Ovary (tissue), 9 donors: ENCODE results near the gene GLB1L3. TPM values are rescaled to one million over a fixed set of nuclear protein-coding genes. Genes with fewer than 3 reads are reported as not detected.

ENCODE experiments used
- DNase-seq, 5 donors: peaks; one replicate each; pipeline ENCODE4 v3.0.0-alpha.2; 2019 to 2020
- H3K27ac ChIP-seq, 2 donors: fragments of 200-600 bp; one replicate each; pipeline versions ENCODE4 v1.5.1 to v1.8.0; 2019 to 2022
- H3K27me3 ChIP-seq: fragments of 200-600 bp; one replicate; pipeline ENCODE4 v1.8.0; 2022
- H3K36me3 ChIP-seq: fragments of 200-600 bp; sonication (generic); one replicate; pipeline ENCODE4 v1.5.1; 2019
- H3K4me1 ChIP-seq: one replicate; pipeline ENCODE4 v1.8.1; 2013; ENCODE audit warnings: mild to moderate bottlenecking, moderate library complexity; ENCODE audit not compliant: insufficient read depth
- H3K4me3 ChIP-seq: fragments of 200-600 bp; sonication (generic); one replicate; pipeline ENCODE4 v1.5.1; 2017
- H3K9me3 ChIP-seq, 2 donors: fragments of 200-600 bp in 1 of 2; sonication (generic) in 1 of 2; one replicate each; pipeline versions ENCODE4 v1.5.1 to v1.8.1; 2013 to 2019; ENCODE audit warnings: mild to moderate bottlenecking in 1 of 2, moderate library complexity in 1 of 2
- CTCF ChIP-seq, 3 donors: fragments of 450-650 bp in 2 of 3; fragments of 200-600 bp in 1 of 3; IDR thresholded peaks; one replicate each; pipeline versions ENCODE4 v1.5.1 to v1.8.0; 2016 to 2022; ENCODE audit warnings: antibody characterized with exemption in 3 of 3, mild to moderate bottlenecking in 1 of 3
- EP300 ChIP-seq: sonication (generic); formaldehyde crosslinking; IDR thresholded peaks from one replicate; pipeline ENCODE4 v1.6.1; 2017; ENCODE audit warnings: antibody characterized with exemption
- POLR2A ChIP-seq: fragments of 450-650 bp; IDR thresholded peaks from one replicate; pipeline ENCODE4 v1.6.1; 2017; ENCODE audit warnings: antibody characterized with exemption, mild to moderate bottlenecking, moderate library complexity
- WGBS, 3 donors: extraction: QIAGEN DNeasy Blood & Tissue Kit in 1 of 3; methylation state at CpG; one replicate each; pipeline versions ENCODE4 v1.1.5 to v1.1.7; 2013 to 2017; 5-methylcytosine and 5-hydroxymethylcytosine counted together
- intact Hi-C, 4 donors: fragments of 100-400 bp; cut with DNase I; formaldehyde crosslinking; loops; one replicate each; pipeline versions ENCODE4 v1.11.0 to v1.15.1; 2022 to 2023
- polyA plus RNA-seq, 2 donors: library from polyadenylated mRNA; stranded (reverse); fragments of 200-250 nt in 1 of 2; fragments of 350-450 nt in 1 of 2; fragmentation: Illumina TruSeq in 1 of 2; extraction: RNeasy Lipid Tissue Mini Kit (QIAGEN cat#74804) in 1 of 2; gene quantifications; one replicate each; pipeline ENCODE4 v1.2.3, GENCODE V29; 2013 to 2014
- total RNA-seq, 7 donors: library from RNA; depleted of rRNA in 2 of 7; stranded (reverse); fragments of >200 nt in 2 of 7; fragmentation: NEBNext Ultra II Directional in 3 of 7; extraction: Animal tissue kit (Norgen Biotek cat#: 25700) in 3 of 7; gene quantifications; one replicate each; pipeline versions ENCODE4 v1.1.0 to v1.2.4, GENCODE V29; 2016 to 2023
- donor health status: DM: no; HTN: no; CAD: no; lungs with moderate emphysema.
- donor health status: DM: no; HTN: no; CAD: no.
- donor health status: Bipolar disorder and iron deficiency.
- donor health status: DM: yes; HTN: yes; CAD: no.
- donor health status: DM: no; HTN: no; CAD: no.
- donor health status: DM: yes; HTN: yes; CAD: no.

The GLB1L3 gene
- total and polyA plus RNA-seq, 9 donors, result 0.07 to 0.20 (median 0.12) TPM; not detected in 4

- WGBS, 3 donors, result 86 to 96% (median 89%) methylated on average over 9 of the region's 9 CpGs
- no peak overlapping the region for H3K4me3 ChIP-seq
- H3K9me3 ChIP-seq, result no peaks in the 10 kb centered on the region
- no peaks in the 10 kb centered on the region for H3K36me3 ChIP-seq
- no peaks in the 10 kb centered on the region for H3K27me3 ChIP-seq
- no peaks in the 10 kb centered on the region for H3K4me1 ChIP-seq
- intact Hi-C loops, result no loop called here
- peak in 1 of 5 donors; percentile 15 for DNase-seq
- TF ChIP-seq CTCF (IDR thresholded peaks at IDR 0.05) (no peak), EP300 (no peak), POLR2A (no peak)
- no peak overlapping the region for H3K27ac ChIP-seq
Observed at GRCh38 chr11:134364261-134364660, 88.1 kb downstream of the GLB1L3 start.

GRCh38 chr11:134365011-134365925 lies 89.1 kb downstream of the GLB1L3 start:
- peak in 1 of 5 donors; percentile 21 for DNase-seq

DNA sequence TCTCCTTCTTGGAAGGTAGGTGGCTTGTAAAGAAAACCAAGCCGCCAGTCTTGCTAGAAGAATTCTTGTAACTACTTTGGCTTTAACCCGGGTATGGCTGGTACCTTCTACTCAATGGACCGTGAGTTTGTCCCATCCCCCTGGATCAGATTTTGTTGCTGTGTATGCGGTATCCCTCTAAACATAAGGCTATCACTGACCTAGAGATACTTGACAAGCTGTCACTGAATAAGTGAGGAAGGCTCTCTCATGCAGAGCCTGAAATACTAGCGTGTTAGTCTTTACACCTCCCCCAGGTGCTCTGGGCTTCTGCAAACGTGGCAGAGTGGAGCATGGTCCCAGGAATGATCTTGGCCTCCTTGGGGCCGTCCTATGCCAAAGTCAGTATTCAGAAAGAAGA lies 90.1 kb downstream of the GLB1L3 start:
- no peaks in the 10 kb centered on the region for H3K36me3 ChIP-seq
- H3K27me3 ChIP-seq, result no peaks in the 10 kb centered on the region
- no peak overlapping the region for H3K4me3 ChIP-seq
- intact Hi-C loops, result no loop called here
- no peak overlapping the region for H3K27ac ChIP-seq
- H3K4me1 ChIP-seq, result no peaks in the 10 kb centered on the region
- 69 to 73% (median 71%) methylated on average over 7 of the region's 7 CpGs for WGBS, 3 donors
- no peak for DNase-seq
- H3K9me3 ChIP-seq, result no peaks in the 10 kb centered on the region
- no peak for TF ChIP-seq POLR2A
- TF ChIP-seq CTCF (IDR thresholded peaks at IDR 0.05), result no peak
- TF ChIP-seq EP300, result no peak

More at GRCh38 chr11:134365011-134365925, 89.1 kb downstream of the GLB1L3 start:
- no peak for TF ChIP-seq EP300
- no peak for TF ChIP-seq POLR2A
- no peak for TF ChIP-seq CTCF (IDR thresholded peaks at IDR 0.05)
- intact Hi-C loops, result no loop called here
- H3K9me3 ChIP-seq, result no peaks in the 10 kb centered on the region
- no peak overlapping the region for H3K4me3 ChIP-seq
- 43 to 57% (median 49%) methylated on average over 21 to 22 of the region's 22 CpGs for WGBS, 3 donors
- no peak overlapping the region for H3K27ac ChIP-seq
- no peaks in the 10 kb centered on the region for H3K27me3 ChIP-seq
- no peaks in the 10 kb centered on the region for H3K36me3 ChIP-seq
- no peaks in the 10 kb centered on the region for H3K4me1 ChIP-seq

GRCh38 chr11:134367781-134368180 lies 91.6 kb downstream of the GLB1L3 start:
- no peak for DNase-seq
- TF ChIP-seq POLR2A, result no peak
- TF ChIP-seq EP300, result no peak
- TF ChIP-seq CTCF (IDR thresholded peaks at IDR 0.05), result no peak
- Histone ChIP-seq H3K4me3 (no peak overlapping the region), H3K27me3 (no peaks in the 10 kb centered on the region), H3K9me3 (no peaks in the 10 kb centered on the region), H3K27ac (no peak overlapping the region), H3K4me1 (no peaks in the 10 kb centered on the region), H3K36me3 (no peaks in the 10 kb centered on the region)
- intact Hi-C loops, result no loop called here
- WGBS, 3 donors, result 89 to 95% (median 93%) methylated on average over 18 of the region's 18 CpGs

Other genes with a start within 250 kb of the GLB1L3 start
- 10 to 100 TPM; 32.5 to 95.0 (median 72.3) TPM for gene JAM3, start 207.3 kb upstream of the GLB1L3 start, total RNA-seq
- gene JAM3, start 207.3 kb upstream of the GLB1L3 start, polyA plus RNA-seq, result 10 to 100 TPM; 43.1 to 86.5 TPM
- 10 to 100 TPM in 2 of 7 donors, 1 to 10 TPM in 5; 6.2 to 12.1 (median 9.9) TPM for gene NCAPD3, start 52.4 kb upstream of the GLB1L3 start, total RNA-seq
- 1 to 10 TPM; 5.8 to 6.7 TPM for gene NCAPD3, start 52.4 kb upstream of the GLB1L3 start, polyA plus RNA-seq
- gene VPS26B, start 51.7 kb upstream of the GLB1L3 start, total RNA-seq, result 10 to 100 TPM; 19.4 to 46.5 (median 36.3) TPM
- gene VPS26B, start 51.7 kb upstream of the GLB1L3 start, polyA plus RNA-seq, result 10 to 100 TPM; 26.1 to 44.9 TPM
- 10 to 100 TPM; 41.0 to 69.0 (median 51.9) TPM for gene THYN1, start 23.0 kb upstream of the GLB1L3 start, total RNA-seq
- gene THYN1, start 23.0 kb upstream of the GLB1L3 start, polyA plus RNA-seq, result 10 to 100 TPM; 68.4 to 91.8 TPM
- 10 to 100 TPM; 14.4 to 27.5 (median 20.4) TPM for gene ACAD8, start 22.8 kb upstream of the GLB1L3 start, total RNA-seq
- 10 to 100 TPM; 16.7 to 22.1 TPM for gene ACAD8, start 22.8 kb upstream of the GLB1L3 start, polyA plus RNA-seq
- gene GLB1L2, start 55.6 kb downstream of the GLB1L3 start, total RNA-seq, result 10 to 100 TPM in 6 of 7 donors, 1 to 10 TPM in 1; 9.8 to 21.6 (median 15.6) TPM
- 10 to 100 TPM; 15.3 to 24.6 TPM for gene GLB1L2, start 55.6 kb downstream of the GLB1L3 start, polyA plus RNA-seq
- gene B3GAT1, start 135.9 kb downstream of the GLB1L3 start, total RNA-seq, result 1 to 10 TPM in 2 of 7 donors, under 1 TPM in 5; 0.18 to 1.4 (median 0.48) TPM
- gene B3GAT1, start 135.9 kb downstream of the GLB1L3 start, polyA plus RNA-seq, result under 1 TPM; 0.11 to 0.23 TPM